OCI-LY7 (cell line): ENCODE measurements around the gene NCEH1. TPM values are rescaled to one million over a fixed set of nuclear protein-coding genes. Genes with fewer than 3 reads are reported as not detected.
"Not testable (repeated sequence)": the region's sequence is repeated elsewhere in the genome, so short reads cannot be mapped to it uniquely, and the experiment has no call there.

ENCODE experiments used
- Bru-seq: library from RNA; stranded (reverse); fragments of 400-500 nt; gene quantifications from one replicate; lab custom pipeline; 2021; lab: Mats Ljungman, UMichigan
- BruChase-seq, 2 experiments: library from RNA; stranded (reverse); fragments of 400-500 nt; gene quantifications; one replicate each; lab custom pipeline; 2021; lab: Mats Ljungman, UMichigan
- BruUV-seq: library from RNA; stranded (reverse); fragments of 400-500 nt; replicated peaks from 2 replicates; lab custom pipeline; 2021; lab: Mats Ljungman, UMichigan
- CTCF ChIA-PET: fragments of 300-600 bp; sonication (Branson Sonifier 250); formaldehyde crosslinking; loops from one replicate; lab custom pipeline; 2022; ENCODE audit warnings: antibody characterized with exemption; ENCODE audit not compliant: unreplicated experiment; lab: Charles Lee
- POLR2A ChIA-PET: fragments of 300-600 bp; sonication (Branson Sonifier 250); formaldehyde crosslinking; loops from one replicate; lab custom pipeline; 2022; ENCODE audit warnings: antibody characterized with exemption; lab: Charles Lee
- DNase-seq: peaks from one replicate; pipeline ENCODE4 v3.0.0-alpha.2; 2015; ENCODE audit warnings: low spot score
- H2AFZ ChIP-seq: fragments of 200-600 bp; sonication (generic), shearing (Covaris generic); 2 replicates; pipeline ENCODE4 v1.6.1; 2014; ENCODE audit warnings: mild to moderate bottlenecking, antibody characterized with exemption, low read length, moderate library complexity
- H3K27ac ChIP-seq: fragments of 200-600 bp; sonication (generic); 2 replicates; pipeline ENCODE4 v1.5.1; 2014; ENCODE audit warnings: mixed run types, low read depth, mild to moderate bottlenecking, moderate library complexity, low read length, inconsistent platforms; ENCODE audit not compliant: poor library complexity, severe bottlenecking
- H3K36me3 ChIP-seq: fragments of 200-600 bp; sonication (generic); 2 replicates; pipeline ENCODE4 v1.6.1; 2014; ENCODE audit warnings: mild to moderate bottlenecking, antibody characterized with exemption, low read length, moderate library complexity, mixed read lengths; ENCODE audit not compliant: insufficient read depth
- H3K4me1 ChIP-seq: fragments of 200-600 bp; sonication (generic); 2 replicates; pipeline ENCODE4 v1.5.1; 2014; ENCODE audit warnings: mild to moderate bottlenecking, low read length; ENCODE audit not compliant: insufficient read depth, poor library complexity, severe bottlenecking
- H3K4me2 ChIP-seq: fragments of 200-600 bp; sonication (generic); 2 replicates; pipeline ENCODE4 v1.6.1; 2014; ENCODE audit warnings: mild to moderate bottlenecking, low read length
- H3K4me3 ChIP-seq: fragments of 200-600 bp; sonication (generic); 2 replicates; pipeline ENCODE4 v1.5.1; 2014; ENCODE audit warnings: mild to moderate bottlenecking, low read depth, low read length; ENCODE audit not compliant: poor library complexity, severe bottlenecking
- H3K79me2 ChIP-seq: fragments of 200-600 bp; sonication (generic); 2 replicates; pipeline ENCODE4 v1.6.1; 2016; ENCODE audit warnings: low read depth, mild to moderate bottlenecking, low read length, moderate library complexity, mixed read lengths; ENCODE audit not compliant: insufficient read depth
- H3K9me2 ChIP-seq: fragments of 200-600 bp; sonication (generic); 2 replicates; pipeline ENCODE4 v1.6.1; 2016; ENCODE audit warnings: mild to moderate bottlenecking, low read length, mixed read lengths; ENCODE audit not compliant: insufficient read depth
- H3K9me3 ChIP-seq: fragments of 200-600 bp; sonication (generic); 2 replicates; pipeline ENCODE4 v1.6.1; 2014; ENCODE audit warnings: mild to moderate bottlenecking, mixed run types, low read length, mixed read lengths
- H4K20me1 ChIP-seq: fragments of 200-600 bp; sonication (generic); 2 replicates; pipeline ENCODE4 v1.6.1; 2014; ENCODE audit warnings: mild to moderate bottlenecking, antibody characterized with exemption, low read length, moderate library complexity, mixed read lengths; ENCODE audit not compliant: insufficient read depth
- CTCF ChIP-seq: fragments of 200-600 bp; sonication (generic); conservative IDR thresholded peaks from 2 replicates; pipeline ENCODE4 v1.5.1; 2014; ENCODE audit warnings: mild to moderate bottlenecking, antibody characterized with exemption, low read length, moderate library complexity, mixed read lengths
- EZH2phosphoT487 ChIP-seq: fragments of 200-600 bp; sonication (generic); IDR thresholded peaks from 2 replicates; pipeline ENCODE4 v1.6.1; 2018; ENCODE audit warnings: low read depth, borderline replicate concordance, mild to moderate bottlenecking, mixed run types, antibody characterized with exemption, low read length, moderate library complexity, mixed read lengths
- intact Hi-C: fragments of 100-400 bp; cut with micrococcal nuclease; formaldehyde crosslinking; loops from one replicate; pipeline ENCODE4 v1.10.0; 2022; ENCODE audit not compliant: unreplicated experiment
- long read RNA-seq: library from polyadenylated mRNA; stranded (forward); transcript quantifications from one replicate; pipeline ENCODE4 v2.0.0, GENCODE V29; 2022
- total RNA-seq, 2 experiments: library from RNA; depleted of rRNA in 1 of 2; stranded (reverse); fragments of >200 nt in 1 of 2; shearing (Covaris generic) in 1 of 2; gene quantifications; 2 replicates each; pipeline ENCODE4 v1.2.3, GENCODE V29; 2014 to 2022

Gene NCEH1, protein sequence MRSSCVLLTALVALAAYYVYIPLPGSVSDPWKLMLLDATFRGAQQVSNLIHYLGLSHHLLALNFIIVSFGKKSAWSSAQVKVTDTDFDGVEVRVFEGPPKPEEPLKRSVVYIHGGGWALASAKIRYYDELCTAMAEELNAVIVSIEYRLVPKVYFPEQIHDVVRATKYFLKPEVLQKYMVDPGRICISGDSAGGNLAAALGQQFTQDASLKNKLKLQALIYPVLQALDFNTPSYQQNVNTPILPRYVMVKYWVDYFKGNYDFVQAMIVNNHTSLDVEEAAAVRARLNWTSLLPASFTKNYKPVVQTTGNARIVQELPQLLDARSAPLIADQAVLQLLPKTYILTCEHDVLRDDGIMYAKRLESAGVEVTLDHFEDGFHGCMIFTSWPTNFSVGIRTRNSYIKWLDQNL
- total RNA-seq (2014; rRNA removed; shearing (Covaris generic)) (2.3 and 2.7 TPM in 2 replicates), total RNA-seq (2022) (7.8 and 8.2 TPM in 2 replicates), Bru-seq, nascent RNA (percentile 65 among the genes with signal in this experiment), BruChase-seq, experiment 1, labeled RNA remaining after a 6-hour chase (percentile 61 among the genes with signal in this experiment), BruChase-seq, experiment 2, labeled RNA remaining after a 2-hour chase (percentile 62 among the genes with signal in this experiment)
- long read RNA-seq, full-length matches to known transcripts: 16 of 19 reads
- long read RNA-seq, partial matches to known transcripts: 0 of 19 reads
- long read RNA-seq, other reads (novel, unspliced or antisense): 3 of 19 reads

DNA sequence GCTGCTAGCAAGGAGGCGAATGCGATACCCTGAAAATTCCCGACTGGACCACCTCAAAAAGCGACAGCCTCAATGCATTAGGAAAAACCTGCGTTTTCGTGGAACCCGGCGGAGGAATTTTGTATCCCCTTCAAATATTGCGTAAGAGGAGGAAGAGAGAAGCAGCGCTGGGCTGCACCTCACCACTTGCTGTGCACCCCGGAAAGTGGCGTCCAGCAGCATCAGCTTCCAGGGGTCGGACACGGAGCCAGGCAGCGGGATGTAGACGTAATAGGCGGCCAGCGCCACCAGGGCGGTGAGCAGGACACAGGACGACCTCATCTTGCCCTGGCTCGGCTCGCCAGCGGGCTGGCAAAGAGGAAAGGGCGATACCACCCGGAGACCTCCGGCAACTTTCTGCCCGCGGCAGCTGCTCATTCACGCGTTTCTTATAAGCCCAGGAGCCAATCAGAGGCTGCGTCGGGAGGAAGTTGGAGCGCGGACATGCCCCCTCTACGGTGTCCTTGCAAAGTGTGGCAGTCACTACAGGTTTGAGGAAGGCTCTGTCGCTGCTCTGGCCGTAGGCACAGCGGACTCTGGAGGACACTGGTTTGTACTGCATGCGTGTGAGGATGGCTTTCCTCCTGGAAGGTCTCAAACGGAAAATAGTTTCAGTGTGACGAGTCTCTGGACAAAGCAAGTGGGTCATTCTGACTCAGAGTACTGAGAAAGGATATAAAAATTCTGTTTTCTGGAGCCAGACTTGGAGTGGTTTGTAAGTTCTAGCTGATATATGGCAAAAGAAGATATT is at the start of gene NCEH1:
Gene NCEH1, minus strand, starts transcription at position 404 of the 790 bp plus-strand sequence. Its CDS starts 83 bp downstream, at position 321.
- H2AFZ ChIP-seq: peak within 1 kb of the TSS; percentile 98
- ChIA-PET POLR2A (interaction anchor here (0.5 to 3.1 kb wide), 11 partner anchors 11 to 959 kb away, joined by 3 to 12 read pairs (median 4); partner anchors contain the start of gene ECT2), CTCF (interaction anchor here (1.2 to 1.4 kb wide), 2 partner anchors 37 to 188 kb away, joined by 3 read pairs; partner anchors contain the start of gene TNFSF10)
- H3K9me2 ChIP-seq: no peaks in the 10 kb centered on the region
- peak within 1 kb of the TSS; percentile 88 for H3K4me3 ChIP-seq
- peak within 1 kb of the TSS; percentile 91 for H3K4me2 ChIP-seq
- peak; percentile 96 for DNase-seq
- no peaks in the 10 kb centered on the region for H3K9me3 ChIP-seq
- peak; percentile 83 for TF ChIP-seq CTCF
- no peak for TF ChIP-seq EZH2phosphoT487
- peaks cover 20% of the 10 kb centered on the region for H3K4me1 ChIP-seq
- peak within 1 kb of the TSS; percentile 32 for H3K27ac ChIP-seq
- intact Hi-C loops: loop anchor here (2.0 kb wide), 2 partner anchors 38 to 40 kb away; partner anchors contain the start of gene ECT2
- TSS peak; percentile 58 for BruUV-seq
- no peaks in the 10 kb centered on the region for H3K36me3 ChIP-seq
- no peaks in the 10 kb centered on the region for H3K79me2 ChIP-seq
- H4K20me1 ChIP-seq: no peaks in the 10 kb centered on the region

- H4K20me1 ChIP-seq, H3K4me3 ChIP-seq, H3K9me3 ChIP-seq, BruUV-seq, CTCF ChIA-PET, DNase-seq, H3K4me2 ChIP-seq, H2AFZ ChIP-seq, H3K9me2 ChIP-seq, intact Hi-C loops, H3K27ac ChIP-seq, H3K4me1 ChIP-seq: not testable (repeated sequence)
- Histone ChIP-seq H3K79me2 (peaks cover 31% of the 10 kb centered on the region; the same call in 1 of the 2 replicates), H3K36me3 (peaks cover 100% of the 10 kb centered on the region)
- POLR2A ChIA-PET: interaction anchor here (1.7 kb wide), 1 partner anchor 10 kb away, joined by 7 read pairs; the partner anchor contains the start of gene ECT2
Measured at GRCh38 chr3:172760416-172760815, 49.5 kb upstream of the NCEH1 start.
